ENCODE data around the gene SPAG9. TPM values are rescaled to one million over a fixed set of nuclear protein-coding genes. Genes with fewer than 3 reads are reported as not detected.

Gene SPAG9
- total and polyA plus RNA-seq, 2 donors (not counting 1 experiment from before 2014, with no cell fraction given) = 8.6 to 64.1 TPM

DNA sequence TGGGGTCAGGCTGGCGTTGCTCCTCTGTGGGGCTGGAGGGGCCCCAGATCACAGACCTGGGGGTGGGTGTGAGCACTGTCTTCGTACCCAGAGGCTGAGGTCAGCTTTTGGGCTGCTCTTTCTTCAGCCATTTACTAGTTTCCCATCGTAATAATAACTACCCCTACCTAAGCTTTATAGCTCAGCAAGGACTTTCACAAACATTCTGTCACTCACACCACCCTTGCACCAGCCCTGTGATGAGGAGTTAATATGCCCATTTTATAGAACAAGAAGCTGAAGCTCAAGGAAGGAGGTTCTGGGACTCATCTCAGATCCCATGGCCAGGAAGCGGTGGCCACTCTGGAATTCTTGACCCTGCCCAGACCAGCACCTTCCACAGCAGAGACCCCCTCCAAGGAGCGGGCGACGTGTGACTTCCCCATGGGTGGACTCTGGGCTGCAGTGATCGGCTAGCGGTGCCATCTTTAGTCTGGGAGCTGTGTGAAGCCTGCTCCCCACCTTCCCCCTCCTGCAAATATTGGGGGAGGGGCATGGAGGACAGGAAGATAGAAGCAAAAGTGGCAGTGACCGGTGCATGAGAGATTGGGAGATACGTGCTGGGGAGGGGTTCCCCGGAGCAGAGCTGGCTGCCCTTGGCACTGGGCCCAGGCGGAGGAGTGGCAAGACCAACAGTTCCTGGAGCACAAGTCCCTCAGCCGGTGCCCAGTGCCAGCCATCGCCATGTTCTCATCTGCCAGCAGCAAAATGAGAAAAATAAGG lies 172.7 kb downstream of the SPAG9 start:
- Histone ChIP-seq H3K9me3 (ENCODE audit: control extremely low read depth in 1 of 3, control insufficient read depth in 2 of 3, insufficient read depth in 1 of 3, low read length in 2 of 3) (no peaks in the 10 kb centered on the region), H4K20me1 (ENCODE audit: control insufficient read depth, insufficient read depth, low read length, poor library complexity, severe bottlenecking) (no peaks in the 10 kb centered on the region), H3K4me2 (replicated peaks; ENCODE audit: low read depth, low read length, poor library complexity, severe bottlenecking) (no peak overlapping the region), H3K79me2 (ENCODE audit: control insufficient read depth, insufficient read depth, low read length) (no peaks in the 10 kb centered on the region), H3K9ac (ENCODE audit: low read length) (no peak overlapping the region), H3K27me3 (replicated peaks in 1 of 4; ENCODE audit: control extremely low read depth in 1 of 4, control insufficient read depth in 3 of 4, insufficient read depth in 4 of 4, low read length in 3 of 4) (peaks cover 0 to 22% (median 7%) of the 10 kb centered on the region in 4 experiments), H3K4me1 (ENCODE audit: control insufficient read depth in 2 of 2, insufficient read depth in 2 of 2, low read length in 2 of 2) (peaks cover 15 to 23% of the 10 kb centered on the region in 2 donors), H3K36me3 (replicated peaks in 1 of 2; ENCODE audit: control extremely low read depth in 1 of 2, control insufficient read depth in 1 of 2, extremely low read depth in 1 of 2, insufficient read depth in 2 of 2, low read length in 1 of 2) (no peaks in the 10 kb centered on the region), H3K27ac (ENCODE audit: low read length in 2 of 2) (no peak overlapping the region), H2AFZ (ENCODE audit: insufficient read depth, low read depth, low read length, poor library complexity, severe bottlenecking) (no peak overlapping the region), H3K4me3 (ENCODE audit: control extremely low read depth in 1 of 5, extremely low read depth in 1 of 5, insufficient read depth in 1 of 5, low read depth in 2 of 5, low read length in 4 of 5) (no peak overlapping the region)
- intact Hi-C loops (cut with micrococcal nuclease) = no loop called here
- DNase-seq (no peak), ATAC-seq (ENCODE audit: low read depth) (no peak)
- TF ChIP-seq EZH2 (IDR thresholded peaks at IDR 0.05; ENCODE audit: borderline replicate concordance, insufficient read depth, low read depth, low read length, poor library complexity, severe bottlenecking) (no peak), CTCF (IDR thresholded peaks at IDR 0.05) (no peak)
- ChIA-PET POLR2A (interaction anchor here (4.1 kb wide), 1 partner anchor 82 kb away, joined by 18 read pairs; the partner anchor contains the start of gene TOB1), CTCF (interaction anchor here (0.6 to 13.9 kb wide), 4 partner anchors 8 to 97 kb away, joined by 3 to 400 read pairs (median 4); no protein-coding TSS in a partner anchor)
- H3K27ac Mint-ChIP-seq = no peak overlapping the region
- H3K27me3 Mint-ChIP-seq = peaks cover 15% of the 10 kb centered on the region
- 58% methylated on average over 9 of the region's 15 CpGs for WGBS (ENCODE audit: insufficient coverage)
- H3K4me1 Mint-ChIP-seq = peaks cover 14% of the 10 kb centered on the region
- no peak overlapping the region for H3K4me3 Mint-ChIP-seq
- no peaks in the 10 kb centered on the region for H3K9me3 Mint-ChIP-seq (ENCODE audit: insufficient read depth)

Measured in B cell (primary cell).